ENCODE measurements around the gene ACCSL. TPM values are rescaled to one million over a fixed set of nuclear protein-coding genes. Genes with fewer than 3 reads are reported as not detected.
A peak's percentile ranks its signal among the peaks of the same experiment; 100 is the strongest.

Gene ACCSL
- total RNA-seq, 1 experiment from 2014 or later = not detected

- peak; percentile 33 for DNase-seq (ENCODE audit: unreplicated experiment)
- no peak for TF ChIP-seq CTCF (IDR thresholded peaks at IDR 0.05; ENCODE audit: unreplicated experiment)
- no peak overlapping the region for H3K27ac Mint-ChIP-seq (ENCODE audit: low read depth, unreplicated experiment)
- peaks cover 3% of the 10 kb centered on the region for H3K9me3 Mint-ChIP-seq (ENCODE audit: unreplicated experiment)
- ChIA-PET CTCF (interaction anchor here (0.5 to 0.7 kb wide), 2 partner anchors 17 to 91 kb away, joined by 3 read pairs; no protein-coding TSS in a partner anchor), POLR2A (no interaction called here)
- no peaks in the 10 kb centered on the region for H3K36me3 Mint-ChIP-seq (ENCODE audit: insufficient read depth, unreplicated experiment)
- no peak overlapping the region for H3K4me3 Mint-ChIP-seq (ENCODE audit: unreplicated experiment)
- intact Hi-C loops (cut with micrococcal nuclease) = no loop called here
- peaks cover 10% of the 10 kb centered on the region for H3K27me3 Mint-ChIP-seq (ENCODE audit: insufficient read depth, unreplicated experiment)
- no peaks in the 10 kb centered on the region for H3K4me1 Mint-ChIP-seq (ENCODE audit: insufficient read depth, unreplicated experiment)
- BruUV-seq (replicated peaks) = no TSS peak
Measured at GRCh38 chr11:44016131-44016530, 31.6 kb upstream of the ACCSL start.

GRCh38 chr11:44016546-44017442, 31.0 kb upstream of the ACCSL start:
- Mint-ChIP-seq H3K9me3 (ENCODE audit: unreplicated experiment) (peaks cover 10% of the 10 kb centered on the region), H3K4me1 (ENCODE audit: insufficient read depth, unreplicated experiment) (no peaks in the 10 kb centered on the region), H3K27me3 (ENCODE audit: insufficient read depth, unreplicated experiment) (peaks cover 3% of the 10 kb centered on the region), H3K27ac (ENCODE audit: low read depth, unreplicated experiment) (no peak overlapping the region), H3K36me3 (ENCODE audit: insufficient read depth, unreplicated experiment) (no peaks in the 10 kb centered on the region), H3K4me3 (ENCODE audit: unreplicated experiment) (no peak overlapping the region)
- TF ChIP-seq CTCF (IDR thresholded peaks at IDR 0.05; ENCODE audit: unreplicated experiment) = no peak
- BruUV-seq (replicated peaks) = no TSS peak
- no peak for DNase-seq (ENCODE audit: unreplicated experiment)
- ChIA-PET CTCF (interaction anchor here (0.6 to 1.2 kb wide), 3 partner anchors 21 to 1420 kb away, joined by 3 read pairs; no protein-coding TSS in a partner anchor), POLR2A (interaction anchor here (0.6 to 0.7 kb wide), 2 partner anchors 27 to 584 kb away, joined by 3 to 5 read pairs; no protein-coding TSS in a partner anchor)
- intact Hi-C loops (cut with micrococcal nuclease) = no loop called here

GRCh38 chr11:44017443-44018126, 30.2 kb upstream of the ACCSL start:
- DNase-seq (ENCODE audit: unreplicated experiment) = no peak
- intact Hi-C loops (cut with micrococcal nuclease) = no loop called here
- POLR2A ChIA-PET = interaction anchor here (0.6 to 0.7 kb wide), 2 partner anchors 26 to 583 kb away, joined by 3 to 5 read pairs; no protein-coding TSS in a partner anchor

More at GRCh38 chr11:44017443-44018126, 30.2 kb upstream of the ACCSL start:
- peaks cover 4% of the 10 kb centered on the region for H3K27me3 Mint-ChIP-seq (ENCODE audit: insufficient read depth, unreplicated experiment)
- CTCF ChIA-PET = interaction anchor here (0.6 to 1.2 kb wide), 3 partner anchors 20 to 1421 kb away, joined by 3 read pairs; no protein-coding TSS in a partner anchor
- H3K4me1 Mint-ChIP-seq (ENCODE audit: insufficient read depth, unreplicated experiment) = no peaks in the 10 kb centered on the region
- H3K36me3 Mint-ChIP-seq (ENCODE audit: insufficient read depth, unreplicated experiment) = no peaks in the 10 kb centered on the region
- H3K27ac Mint-ChIP-seq (ENCODE audit: low read depth, unreplicated experiment) = no peak overlapping the region
- no peak overlapping the region for H3K4me3 Mint-ChIP-seq (ENCODE audit: unreplicated experiment)
- no peak for TF ChIP-seq CTCF (IDR thresholded peaks at IDR 0.05; ENCODE audit: unreplicated experiment)
- peaks cover 18% of the 10 kb centered on the region for H3K9me3 Mint-ChIP-seq (ENCODE audit: unreplicated experiment)
- BruUV-seq (replicated peaks) = no TSS peak
